ENCODE data around the gene ERCC8.

ERCC8 gene

GRCh38 chr5:60896991-60897390 is 47.9 kb downstream of the ERCC8 start:
- TF ChIP-seq, protein P1, sequence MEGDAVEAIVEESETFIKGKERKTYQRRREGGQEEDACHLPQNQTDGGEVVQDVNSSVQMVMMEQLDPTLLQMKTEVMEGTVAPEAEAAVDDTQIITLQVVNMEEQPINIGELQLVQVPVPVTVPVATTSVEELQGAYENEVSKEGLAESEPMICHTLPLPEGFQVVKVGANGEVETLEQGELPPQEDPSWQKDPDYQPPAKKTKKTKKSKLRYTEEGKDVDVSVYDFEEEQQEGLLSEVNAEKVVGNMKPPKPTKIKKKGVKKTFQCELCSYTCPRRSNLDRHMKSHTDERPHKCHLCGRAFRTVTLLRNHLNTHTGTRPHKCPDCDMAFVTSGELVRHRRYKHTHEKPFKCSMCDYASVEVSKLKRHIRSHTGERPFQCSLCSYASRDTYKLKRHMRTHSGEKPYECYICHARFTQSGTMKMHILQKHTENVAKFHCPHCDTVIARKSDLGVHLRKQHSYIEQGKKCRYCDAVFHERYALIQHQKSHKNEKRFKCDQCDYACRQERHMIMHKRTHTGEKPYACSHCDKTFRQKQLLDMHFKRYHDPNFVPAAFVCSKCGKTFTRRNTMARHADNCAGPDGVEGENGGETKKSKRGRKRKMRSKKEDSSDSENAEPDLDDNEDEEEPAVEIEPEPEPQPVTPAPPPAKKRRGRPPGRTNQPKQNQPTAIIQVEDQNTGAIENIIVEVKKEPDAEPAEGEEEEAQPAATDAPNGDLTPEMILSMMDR (IDR thresholded peaks at IDR 0.05; ENCODE audit: insufficient read depth, low read length, missing control alignments), result no peak
- POLR2A ChIA-PET, result no interaction called here
- DNase-seq (ENCODE audit: low read depth, low spot score), result no peak
- CTCF ChIA-PET, result interaction anchor here (0.9 kb wide), 1 partner anchor 23 kb away, joined by 3 read pairs; no protein-coding TSS in a partner anchor
- H3K4me3 ChIP-seq (ENCODE audit: low read depth, low read length), result no peak overlapping the region

- CTCF ChIA-PET, result no interaction called here
These were observed 51.3 kb downstream of the ERCC8 start for GRCh38 chr5:60893521-60893920.

DNA sequence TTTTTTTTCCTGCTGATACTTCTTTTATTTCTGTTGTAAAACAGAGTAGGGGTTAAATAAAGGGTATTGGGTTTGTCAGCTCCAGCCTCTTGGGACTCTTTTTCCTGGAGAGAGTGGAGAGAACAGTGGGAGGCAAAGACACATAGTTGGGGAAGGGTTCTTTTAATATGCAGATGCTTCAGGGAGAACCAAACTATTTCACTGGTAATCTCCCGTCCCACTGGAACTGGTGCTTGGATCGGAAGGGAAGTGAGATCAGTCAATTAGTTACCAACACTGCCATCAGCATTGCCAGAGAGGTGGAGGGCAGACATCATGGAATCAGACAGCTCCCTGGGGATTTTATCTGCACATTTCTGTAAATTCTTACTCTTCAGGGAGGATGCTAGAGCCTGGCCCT is 53.2 kb downstream of the ERCC8 start:
- POLR2A ChIA-PET, result no interaction called here
- CTCF ChIA-PET, result no interaction called here
- no peak overlapping the region for H3K4me3 ChIP-seq (ENCODE audit: low read depth, low read length)
- no peak for DNase-seq (ENCODE audit: low read depth, low spot score)
- TF ChIP-seq, protein P1 (IDR thresholded peaks at IDR 0.05; ENCODE audit: insufficient read depth, low read length, missing control alignments), result no peak

More at GRCh38 chr5:60893521-60893920, 51.3 kb downstream of the ERCC8 start:
- POLR2A ChIA-PET, result no interaction called here
- no peak for DNase-seq (ENCODE audit: low read depth, low spot score)
- no peak overlapping the region for H3K4me3 ChIP-seq (ENCODE audit: low read depth, low read length)
- TF ChIP-seq, protein P1 (IDR thresholded peaks at IDR 0.05; ENCODE audit: insufficient read depth, low read length, missing control alignments), result no peak

GRCh38 chr5:60888359-60889061 is 56.4 kb downstream of the ERCC8 start:
- TF ChIP-seq, protein P1 (IDR thresholded peaks at IDR 0.05; ENCODE audit: insufficient read depth, low read length, missing control alignments), result no peak
- ChIA-PET CTCF (no interaction called here), POLR2A (no interaction called here)
- no peak for DNase-seq (ENCODE audit: low read depth, low spot score)
- no peak overlapping the region for H3K4me3 ChIP-seq (ENCODE audit: low read depth, low read length)

DNA sequence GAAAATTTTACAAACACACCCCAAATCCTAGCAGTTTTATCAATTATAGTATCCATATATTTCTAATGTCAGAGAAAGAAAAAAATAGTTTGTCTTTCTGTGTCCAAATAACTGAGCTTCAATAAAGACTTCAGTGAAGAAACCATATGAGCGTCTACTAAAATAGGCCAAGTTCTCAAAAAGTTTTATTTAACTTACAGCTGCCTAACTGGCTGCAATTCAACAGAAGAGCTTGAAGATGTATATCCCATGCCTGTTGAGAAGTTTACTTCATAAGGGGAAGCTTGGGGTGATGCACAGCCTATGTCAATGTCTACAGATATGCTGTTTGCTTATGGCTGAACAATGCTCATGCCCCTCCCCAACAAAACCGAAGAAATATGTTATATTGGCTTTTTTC is 57.1 kb downstream of the ERCC8 start:
- ChIA-PET CTCF (no interaction called here), POLR2A (no interaction called here)
- no peak for DNase-seq (ENCODE audit: low read depth, low spot score)
- TF ChIP-seq, protein P1 (IDR thresholded peaks at IDR 0.05; ENCODE audit: insufficient read depth, low read length, missing control alignments), result no peak
- no peak overlapping the region for H3K4me3 ChIP-seq (ENCODE audit: low read depth, low read length)

DNA sequence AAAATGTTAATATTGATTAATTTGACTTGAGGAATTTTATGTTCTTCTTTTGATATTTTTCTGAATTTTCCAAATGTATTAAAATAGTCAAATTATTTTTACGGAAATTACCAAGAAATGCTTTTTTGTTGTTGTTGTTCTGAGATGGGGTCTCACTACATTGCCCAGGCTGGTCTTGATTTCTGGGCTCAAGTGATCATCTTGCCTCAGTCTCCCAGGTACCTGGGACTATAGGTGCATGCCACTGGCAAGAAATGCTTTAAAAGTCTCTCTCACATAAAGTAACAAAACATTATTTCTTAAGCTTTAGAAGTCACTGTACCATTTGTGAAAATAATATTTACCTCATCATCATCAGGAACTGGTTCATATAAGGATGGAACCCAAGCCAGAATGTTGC is 57.8 kb downstream of the ERCC8 start:
- no peak overlapping the region for H3K4me3 ChIP-seq (ENCODE audit: low read depth, low read length)
- POLR2A ChIA-PET, result no interaction called here
- no peak for DNase-seq (ENCODE audit: low read depth, low spot score)
- TF ChIP-seq, protein P1 (IDR thresholded peaks at IDR 0.05; ENCODE audit: insufficient read depth, low read length, missing control alignments), result no peak
- CTCF ChIA-PET, result no interaction called here

Measured in AG04449 (cell line).